Activated CD8-positive, alpha-beta T cell treated with anti-CD3 and anti-CD28 coated beads for 36 hours (primary cell): ENCODE data around the gene BNC2. TPM values are rescaled to one million over a fixed set of nuclear protein-coding genes. Genes with fewer than 3 reads are reported as not detected.
"Not testable (repeated sequence)": the region's sequence is repeated elsewhere in the genome, so short reads cannot be mapped to it uniquely, and the experiment has no call there.

ENCODE experiments used
- ATAC-seq: fragments of 200-7000 bp; cut with Tn5 transposase; one replicate; pipeline ENCODE4 v1.10.0; 2021; ENCODE audit warnings: mild to moderate bottlenecking, moderate library complexity
- CTCF ChIA-PET: fragments of 350-600 bp; sonication (Branson Sonifier 250); formaldehyde crosslinking; loops from one replicate; lab custom pipeline; 2021; ENCODE audit warnings: antibody characterized with exemption; lab: Charles Lee
- POLR2A ChIA-PET: fragments of 350-600 bp; sonication (Branson Sonifier 250); formaldehyde crosslinking; loops from one replicate; lab custom pipeline; 2021; ENCODE audit warnings: antibody characterized with exemption; lab: Charles Lee
- DNase-seq: peaks from one replicate; pipeline ENCODE4 v3.0.0-alpha.2; 2020
- H3K27ac Mint-ChIP-seq: one replicate; pipeline ENCODE4 v1.8.0; 2021; ENCODE audit warnings: mild to moderate bottlenecking, mixed read lengths
- H3K27me3 Mint-ChIP-seq: one replicate; pipeline ENCODE4 v1.8.0; 2021; ENCODE audit warnings: mixed read lengths
- H3K36me3 Mint-ChIP-seq: one replicate; pipeline ENCODE4 v1.8.0; 2021; ENCODE audit warnings: low read depth, mixed read lengths
- H3K4me1 Mint-ChIP-seq: one replicate; pipeline ENCODE4 v1.8.0; 2021; ENCODE audit warnings: low read depth, mixed read lengths
- H3K4me3 Mint-ChIP-seq: one replicate; pipeline ENCODE4 v1.8.0; 2021; ENCODE audit warnings: mild to moderate bottlenecking, moderate library complexity, mixed read lengths
- H3K9me3 Mint-ChIP-seq: one replicate; pipeline ENCODE4 v1.8.0; 2021; ENCODE audit warnings: mixed read lengths
- intact Hi-C: fragments of 100-400 bp; cut with micrococcal nuclease; formaldehyde crosslinking; loops from one replicate; pipeline ENCODE4 v1.10.0; 2022
- total RNA-seq, 2 experiments: library from RNA; stranded (reverse); gene quantifications; one replicate each; pipeline ENCODE4 v1.2.3, GENCODE V29; 2021
- TF ChIP-seq, protein P1 (sequence below): fragments of 200-600 bp; IDR thresholded peaks from one replicate; pipeline ENCODE4 v1.8.0; 2022; ENCODE audit warnings: antibody characterized with exemption, mild to moderate bottlenecking

Gene BNC2
- total RNA-seq, 2 experiments from 2014 or later, result not detected

DNA sequence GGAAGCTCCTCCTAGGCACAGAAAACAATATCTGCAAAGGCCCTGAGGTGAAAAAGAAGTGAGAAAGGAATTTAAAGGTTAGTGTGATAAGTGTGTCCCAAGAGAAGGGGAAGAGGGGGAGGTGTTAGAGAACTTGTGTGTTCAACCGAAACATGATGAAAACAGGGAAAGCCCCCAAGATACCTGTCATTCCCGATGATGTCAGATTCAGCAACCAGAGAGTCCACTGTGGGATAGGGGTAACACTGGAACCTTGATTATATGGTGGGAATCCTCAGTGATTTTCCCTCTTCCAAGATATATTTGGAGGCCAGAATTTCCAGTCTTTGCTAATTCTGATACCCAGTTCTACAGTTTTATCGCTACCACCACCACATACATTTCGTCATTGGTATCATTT, 15.5 kb upstream of the BNC2 start:
- Mint-ChIP-seq H3K27me3 (peaks cover 1% of the 10 kb centered on the region), H3K4me1 (no peaks in the 10 kb centered on the region), H3K36me3 (no peaks in the 10 kb centered on the region), H3K27ac (no peak overlapping the region), H3K9me3 (peaks cover 5% of the 10 kb centered on the region), H3K4me3 (no peak overlapping the region)
- no peak for ATAC-seq
- POLR2A ChIA-PET, result no interaction called here
- intact Hi-C loops, result no loop called here
- no peak for DNase-seq
- TF ChIP-seq, protein P1, sequence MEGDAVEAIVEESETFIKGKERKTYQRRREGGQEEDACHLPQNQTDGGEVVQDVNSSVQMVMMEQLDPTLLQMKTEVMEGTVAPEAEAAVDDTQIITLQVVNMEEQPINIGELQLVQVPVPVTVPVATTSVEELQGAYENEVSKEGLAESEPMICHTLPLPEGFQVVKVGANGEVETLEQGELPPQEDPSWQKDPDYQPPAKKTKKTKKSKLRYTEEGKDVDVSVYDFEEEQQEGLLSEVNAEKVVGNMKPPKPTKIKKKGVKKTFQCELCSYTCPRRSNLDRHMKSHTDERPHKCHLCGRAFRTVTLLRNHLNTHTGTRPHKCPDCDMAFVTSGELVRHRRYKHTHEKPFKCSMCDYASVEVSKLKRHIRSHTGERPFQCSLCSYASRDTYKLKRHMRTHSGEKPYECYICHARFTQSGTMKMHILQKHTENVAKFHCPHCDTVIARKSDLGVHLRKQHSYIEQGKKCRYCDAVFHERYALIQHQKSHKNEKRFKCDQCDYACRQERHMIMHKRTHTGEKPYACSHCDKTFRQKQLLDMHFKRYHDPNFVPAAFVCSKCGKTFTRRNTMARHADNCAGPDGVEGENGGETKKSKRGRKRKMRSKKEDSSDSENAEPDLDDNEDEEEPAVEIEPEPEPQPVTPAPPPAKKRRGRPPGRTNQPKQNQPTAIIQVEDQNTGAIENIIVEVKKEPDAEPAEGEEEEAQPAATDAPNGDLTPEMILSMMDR, result no peak
- CTCF ChIA-PET, result no interaction called here

DNA sequence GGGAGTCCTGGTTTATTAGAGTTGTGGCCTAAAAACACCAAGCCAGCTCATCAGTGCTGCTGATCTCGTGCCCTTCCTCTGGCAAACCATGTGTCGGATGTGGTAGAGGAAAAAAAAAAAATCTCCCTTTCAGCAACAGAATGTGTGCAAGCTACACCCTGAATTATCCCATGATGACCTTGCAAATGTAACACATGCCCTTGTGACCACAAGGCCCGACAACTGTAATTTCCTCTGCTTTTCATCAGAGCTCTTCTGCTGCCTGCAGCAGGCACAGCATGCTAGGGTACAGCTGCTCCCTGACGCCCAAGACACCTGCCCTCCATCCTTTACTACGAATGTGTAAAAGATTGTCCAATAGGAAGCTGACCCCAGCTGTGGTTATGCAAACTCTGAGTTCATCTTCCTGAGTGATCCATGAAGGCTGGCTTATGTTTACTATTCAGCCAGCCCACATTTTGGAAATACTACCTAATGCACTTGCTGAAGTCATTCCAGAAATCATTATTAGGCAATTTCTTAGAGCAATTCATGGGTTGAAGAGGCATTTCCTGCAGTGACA, 14.6 kb upstream of the BNC2 start:
- TF ChIP-seq, protein P1, result no peak
- peaks cover 5% of the 10 kb centered on the region for H3K9me3 Mint-ChIP-seq
- intact Hi-C loops, result no loop called here
- POLR2A ChIA-PET, result interaction anchor here (0.6 kb wide), 1 partner anchor 1395 kb away, joined by 3 read pairs; no protein-coding TSS in a partner anchor
- no peaks in the 10 kb centered on the region for H3K36me3 Mint-ChIP-seq
- H3K27ac Mint-ChIP-seq, result no peak overlapping the region
- CTCF ChIA-PET, result no interaction called here
- no peaks in the 10 kb centered on the region for H3K4me1 Mint-ChIP-seq
- H3K4me3 Mint-ChIP-seq, result no peak overlapping the region
- no peak for ATAC-seq
- DNase-seq, result no peak
- H3K27me3 Mint-ChIP-seq, result peaks cover 1% of the 10 kb centered on the region

DNA sequence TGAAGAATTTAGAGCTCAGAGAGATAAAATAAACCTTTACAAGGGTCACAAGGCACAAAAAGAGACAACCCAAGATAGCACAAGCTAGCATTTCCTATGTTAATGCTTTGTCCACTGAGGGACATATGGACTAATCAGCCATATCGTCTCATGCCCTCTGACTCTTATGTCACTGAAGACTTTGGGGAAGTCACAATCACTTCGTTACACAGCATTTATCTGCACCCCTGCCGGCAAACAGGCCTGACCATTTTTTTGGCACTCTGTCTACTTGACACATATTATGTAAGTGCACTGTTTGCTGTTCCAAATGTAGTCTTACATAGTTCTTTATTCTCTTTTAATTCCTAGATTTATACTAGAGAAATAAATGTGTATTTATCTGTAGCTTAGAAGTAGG, 13.9 kb upstream of the BNC2 start:
- ATAC-seq, result no peak
- POLR2A ChIA-PET, result no interaction called here
- TF ChIP-seq, protein P1, result no peak
- H3K9me3 Mint-ChIP-seq, result peaks cover 5% of the 10 kb centered on the region
- CTCF ChIA-PET, result no interaction called here
- H3K27ac Mint-ChIP-seq, result no peak overlapping the region
- H3K4me3 Mint-ChIP-seq, result no peak overlapping the region
- H3K27me3 Mint-ChIP-seq, result peaks cover 1% of the 10 kb centered on the region
- intact Hi-C loops, result no loop called here
- H3K4me1 Mint-ChIP-seq, result no peaks in the 10 kb centered on the region
- DNase-seq, result no peak
- no peaks in the 10 kb centered on the region for H3K36me3 Mint-ChIP-seq

DNA sequence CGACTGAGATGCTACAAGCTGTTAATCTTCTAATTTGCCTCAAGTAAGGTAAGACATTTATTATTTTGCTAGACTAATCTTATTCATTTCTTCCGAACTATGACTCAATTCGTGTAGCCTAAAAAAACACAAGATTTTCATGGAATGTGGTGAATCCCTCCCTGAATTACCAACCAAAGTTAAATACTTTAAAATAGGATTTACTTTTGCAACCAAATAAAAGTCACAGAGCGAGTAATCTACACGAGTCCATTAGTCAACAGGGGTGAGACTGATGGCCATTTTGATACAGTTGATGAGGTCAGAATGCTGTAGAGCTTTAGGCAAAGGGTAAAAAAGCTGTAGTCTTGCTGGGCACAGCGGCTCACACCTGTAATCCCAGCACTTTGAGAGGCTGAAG, 13.1 kb upstream of the BNC2 start:
- no peak for DNase-seq
- intact Hi-C loops, result no loop called here
- ChIA-PET POLR2A (no interaction called here), CTCF (no interaction called here)
- no peak for ATAC-seq
- Mint-ChIP-seq H3K36me3 (no peaks in the 10 kb centered on the region), H3K27me3 (peaks cover 1% of the 10 kb centered on the region), H3K9me3 (peaks cover 7% of the 10 kb centered on the region), H3K4me1 (no peaks in the 10 kb centered on the region), H3K27ac (no peak overlapping the region), H3K4me3 (no peak overlapping the region)
- TF ChIP-seq, protein P1, result no peak

DNA sequence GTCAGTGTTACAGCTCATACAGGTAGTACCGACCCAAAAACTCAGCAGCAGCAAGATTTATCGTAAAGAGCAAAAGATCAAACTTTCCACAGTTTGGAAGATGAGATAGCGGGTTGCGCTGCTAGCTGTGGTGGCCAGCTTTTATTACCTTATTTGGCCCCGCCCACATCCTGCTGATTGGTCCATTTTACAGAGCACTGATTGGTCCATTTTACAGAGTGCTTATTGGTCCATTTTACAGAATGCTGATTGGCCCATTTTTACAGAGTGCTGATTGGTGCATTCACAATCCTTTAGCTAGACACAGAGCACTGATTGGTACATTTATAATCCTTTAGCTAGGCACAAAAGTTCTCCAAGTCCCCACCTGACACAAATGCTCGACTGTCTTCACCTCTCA, 12.0 kb upstream of the BNC2 start:
- H3K4me1 Mint-ChIP-seq, ATAC-seq, H3K27me3 Mint-ChIP-seq, H3K4me3 Mint-ChIP-seq, CTCF ChIA-PET, H3K9me3 Mint-ChIP-seq, POLR2A ChIA-PET, intact Hi-C loops, DNase-seq, H3K27ac Mint-ChIP-seq, H3K36me3 Mint-ChIP-seq: not testable (repeated sequence)

DNA sequence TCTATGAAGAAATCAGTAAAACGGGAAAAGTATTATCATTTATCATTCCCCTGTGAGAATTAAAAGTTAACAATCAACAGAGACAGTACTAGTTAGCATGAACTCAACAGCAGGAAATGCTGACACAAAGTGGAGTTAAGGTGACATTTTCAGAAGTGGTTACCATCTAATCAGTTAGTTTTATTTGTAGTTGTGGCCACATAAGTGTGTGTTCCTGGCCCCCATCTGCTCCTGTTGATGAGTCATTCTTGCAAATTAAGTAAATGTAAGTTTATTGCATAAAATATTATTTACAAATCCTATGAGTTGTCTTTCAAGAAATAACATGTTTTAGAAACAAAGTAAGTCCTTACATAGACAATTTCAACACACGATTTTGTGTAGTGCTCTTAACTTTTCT, 8.9 kb upstream of the BNC2 start:
- Mint-ChIP-seq H3K4me1 (no peaks in the 10 kb centered on the region), H3K27me3 (no peaks in the 10 kb centered on the region), H3K36me3 (no peaks in the 10 kb centered on the region), H3K9me3 (peaks cover 12% of the 10 kb centered on the region), H3K27ac (no peak overlapping the region), H3K4me3 (no peak overlapping the region)
- DNase-seq, result no peak
- TF ChIP-seq, protein P1, result no peak
- intact Hi-C loops, result loop anchor here (10.0 kb wide), 1 partner anchor 125 kb away; no protein-coding TSS in a partner anchor
- ChIA-PET POLR2A (no interaction called here), CTCF (no interaction called here)
- no peak for ATAC-seq
